IPS DF 19.7 (cell line): ENCODE results near the gene SMCO4.
"Not testable (repeated sequence)": the region's sequence is repeated elsewhere in the genome, so short reads cannot be mapped to it uniquely, and the experiment has no call there.

Experiments used
- DNase-seq: peaks from one replicate; pipeline ENCODE4 v3.0.0-alpha.2; 2013; ENCODE audit warnings: low read depth, low spot score

SMCO4 gene

GRCh38 chr11:93560199-93560932 is 17.2 kb upstream of the SMCO4 start:
- no peak for DNase-seq

- DNase-seq = no peak
Observed at GRCh38 chr11:93559681-93560080, 16.5 kb upstream of the SMCO4 start.

- no peak for DNase-seq
Observed at GRCh38 chr11:93552874-93553273, 9.7 kb upstream of the SMCO4 start.

GRCh38 chr11:93549976-93550375 is 6.8 kb upstream of the SMCO4 start:
- DNase-seq = no peak

GRCh38 chr11:93548679-93549319 is 5.6 kb upstream of the SMCO4 start:
- DNase-seq = no peak

- DNase-seq = no peak
Observed at GRCh38 chr11:93547773-93548172, 4.6 kb upstream of the SMCO4 start.

GRCh38 chr11:93547028-93547427 is 3.8 kb upstream of the SMCO4 start:
- DNase-seq = no peak

GRCh38 chr11:93545566-93545965 is 2.4 kb upstream of the SMCO4 start:
- DNase-seq = no peak

GRCh38 chr11:93542811-93543229 is 371 bp downstream of the SMCO4 start:
- DNase-seq = no peak

- DNase-seq = peak; percentile 50
Observed at GRCh38 chr11:93541884-93542810, 1.0 kb downstream of the SMCO4 start.

GRCh38 chr11:93540896-93541553 is 2.2 kb downstream of the SMCO4 start:
- no peak for DNase-seq

- no peak for DNase-seq
Observed at GRCh38 chr11:93540337-93540736, 2.9 kb downstream of the SMCO4 start.

GRCh38 chr11:93537767-93538261 is 5.4 kb downstream of the SMCO4 start:
- no peak for DNase-seq

GRCh38 chr11:93537049-93537448 is 6.1 kb downstream of the SMCO4 start:
- DNase-seq = no peak

GRCh38 chr11:93536101-93536861 is 6.9 kb downstream of the SMCO4 start:
- no peak for DNase-seq

GRCh38 chr11:93535578-93535977 is 7.6 kb downstream of the SMCO4 start:
- not testable (repeated sequence) for DNase-seq

- no peak for DNase-seq
Observed at GRCh38 chr11:93532806-93533205, 10.4 kb downstream of the SMCO4 start.

- no peak for DNase-seq
Observed at GRCh38 chr11:93532281-93532789, 10.9 kb downstream of the SMCO4 start.

- DNase-seq = no peak
Observed at GRCh38 chr11:93530468-93530826, 12.7 kb downstream of the SMCO4 start.

- no peak for DNase-seq
Observed at GRCh38 chr11:93529707-93530467, 13.3 kb downstream of the SMCO4 start.
